PC-3 (cell line): ENCODE results near the gene PRPF39. TPM values are rescaled to one million over a fixed set of nuclear protein-coding genes. Genes with fewer than 3 reads are reported as not detected.
"Not testable (repeated sequence)": the region's sequence is repeated elsewhere in the genome, so short reads cannot be mapped to it uniquely, and the experiment has no call there.

Experiments used
- ATAC-seq: fragments of 200-7000 bp; cut with Tn5 transposase; 2 replicates; pipeline ENCODE4 v1.9.1; 2020; ENCODE audit warnings: mild to moderate bottlenecking, moderate library complexity
- BruUV-seq: library from RNA; stranded (reverse); fragments of 400-500 nt; replicated peaks from 2 replicates; lab custom pipeline; 2021; lab: Mats Ljungman, UMichigan
- CTCF ChIA-PET: fragments of 300-600 bp; sonication (Branson Sonifier 250); formaldehyde crosslinking; loops from one replicate; lab custom pipeline; 2022; ENCODE audit warnings: antibody characterized with exemption; lab: Charles Lee
- POLR2A ChIA-PET: fragments of 300-600 bp; sonication (Branson Sonifier 250); formaldehyde crosslinking; loops from one replicate; lab custom pipeline; 2022; ENCODE audit warnings: antibody characterized with exemption; ENCODE audit not compliant: unreplicated experiment; lab: Charles Lee
- DNase-seq: peaks from one replicate; pipeline ENCODE4 v3.0.0-alpha.2; 2015
- H2AFZ ChIP-seq: fragments of 300-600 bp; sonication (generic); 2 replicates; pipeline ENCODE4 v1.6.0; 2016; ENCODE audit warnings: antibody characterized with exemption, low read length
- H3F3A ChIP-seq: fragments of 300-600 bp; sonication (generic); one replicate; pipeline ENCODE4 v1.6.0; 2017; ENCODE audit warnings: antibody characterized with exemption, low read length, control low read depth, mild to moderate bottlenecking; ENCODE audit not compliant: unreplicated experiment
- H3K27ac ChIP-seq: fragments of 300-600 bp; sonication (generic); 2 replicates; pipeline ENCODE4 v1.5.1; 2016; ENCODE audit warnings: mild to moderate bottlenecking, low read length
- H3K27me3 ChIP-seq: fragments of 300-600 bp; sonication (generic); 2 replicates; pipeline ENCODE4 v1.6.1; 2016; ENCODE audit warnings: low read length, mixed read lengths
- H3K36me3 ChIP-seq: fragments of 300-600 bp; sonication (generic); 2 replicates; pipeline ENCODE4 v1.6.1; 2016; ENCODE audit warnings: low read depth, mixed run types, low read length, mixed read lengths
- H3K4me1 ChIP-seq: fragments of 300-600 bp; sonication (generic); 2 replicates; pipeline ENCODE4 v1.5.1; 2016; ENCODE audit warnings: low read length; ENCODE audit not compliant: insufficient read depth
- H3K4me2 ChIP-seq: fragments of 300-600 bp; sonication (generic); 2 replicates; pipeline ENCODE4 v1.6.0; 2016; ENCODE audit warnings: low read length
- H3K4me3 ChIP-seq: fragments of 300-600 bp; sonication (generic); 2 replicates; pipeline ENCODE4 v1.5.1; 2016; ENCODE audit warnings: mild to moderate bottlenecking, low read length, mixed read lengths
- H3K79me2 ChIP-seq: fragments of 300-600 bp; sonication (generic); 2 replicates; pipeline ENCODE4 v1.6.1; 2017; ENCODE audit warnings: low read length, mixed read lengths
- H3K9ac ChIP-seq: fragments of 300-600 bp; sonication (generic); 2 replicates; pipeline ENCODE4 v1.6.0; 2016; ENCODE audit warnings: mild to moderate bottlenecking, low read length
- H3K9me2 ChIP-seq: fragments of 300-600 bp; sonication (generic); replicated peaks from 2 replicates; pipeline ENCODE4 v1.6.1; 2016; ENCODE audit warnings: mixed run types, low read length, mixed read lengths
- H3K9me3 ChIP-seq: fragments of 300-600 bp; sonication (generic); 2 replicates; pipeline ENCODE4 v1.6.1; 2016; ENCODE audit warnings: low read length, mixed read lengths
- H4K20me1 ChIP-seq: fragments of 300-600 bp; sonication (generic); 2 replicates; pipeline ENCODE4 v1.6.1; 2016; ENCODE audit warnings: low read length, mixed read lengths
- CTCF ChIP-seq: fragments of 300-600 bp; sonication (generic); conservative IDR thresholded peaks from 2 replicates; pipeline ENCODE4 v1.5.1; 2017; ENCODE audit warnings: antibody characterized with exemption, low read depth, mild to moderate bottlenecking, low read length
- EZH2 ChIP-seq: fragments of 300-600 bp; sonication (generic); IDR thresholded peaks from one replicate; pipeline ENCODE4 v1.6.1; 2017; ENCODE audit warnings: antibody characterized with exemption, mild to moderate bottlenecking, low read length; ENCODE audit not compliant: unreplicated experiment
- EZH2phosphoT487 ChIP-seq: fragments of 300-600 bp; sonication (generic); IDR thresholded peaks from 2 replicates; pipeline ENCODE4 v1.6.1; 2018; ENCODE audit warnings: mild to moderate bottlenecking, antibody characterized with exemption, low read length, borderline replicate concordance
- intact Hi-C: fragments of 100-400 bp; cut with micrococcal nuclease; formaldehyde crosslinking; loops from 2 replicates; pipeline ENCODE4 v1.9.0; 2023
- total RNA-seq: library from RNA; depleted of rRNA; stranded (reverse); fragments of >200 nt; gene quantifications from 2 replicates; pipeline ENCODE4 v1.2.3, GENCODE V29; 2014

PRPF39 gene
- total RNA-seq, 1 experiment from 2014 or later = 19.2 TPM

- Histone ChIP-seq H3K4me1 (peaks cover 12% of the 10 kb centered on the region; the same call in 1 of the 2 replicates), H4K20me1 (peaks cover 19% of the 10 kb centered on the region), H3K79me2 (peaks cover 22% of the 10 kb centered on the region)
- H3K9me2 ChIP-seq, CTCF ChIA-PET, DNase-seq, H3F3A ChIP-seq, BruUV-seq, H2AFZ ChIP-seq, H3K27ac ChIP-seq, ATAC-seq, H3K9me3 ChIP-seq, H3K9ac ChIP-seq, H3K36me3 ChIP-seq, H3K4me3 ChIP-seq, intact Hi-C loops, H3K4me2 ChIP-seq, H3K27me3 ChIP-seq, POLR2A ChIA-PET: not testable (repeated sequence)
Measured at GRCh38 chr14:45081096-45081495, 2.8 kb upstream of the PRPF39 start.

GRCh38 chr14:45082420-45082819 is 1.5 kb upstream of the PRPF39 start:
- intact Hi-C loops = no loop called here
- ChIA-PET POLR2A (no interaction called here), CTCF (no interaction called here)
- Histone ChIP-seq H3F3A (no peaks in the 10 kb centered on the region), H3K4me1 (peaks cover 19% of the 10 kb centered on the region; the same call in 1 of the 2 replicates), H3K9me2 (no peaks in the 10 kb centered on the region), H3K27ac (no peak overlapping the region), H2AFZ (0 out of 2 replicates have a peak overlapping the region, but pooled peaks have one; percentile 96), H3K36me3 (no peaks in the 10 kb centered on the region), H3K9me3 (no peaks in the 10 kb centered on the region), H4K20me1 (peaks cover 31% of the 10 kb centered on the region), H3K4me3 (no peak overlapping the region), H3K79me2 (peaks cover 35% of the 10 kb centered on the region), H3K27me3 (no peaks in the 10 kb centered on the region), H3K4me2 (no peak overlapping the region), H3K9ac (no peak overlapping the region)
- DNase-seq (no peak), ATAC-seq (no peak)
- no peak for TF ChIP-seq EZH2
- TF ChIP-seq EZH2phosphoT487 = no peak
- no peak for TF ChIP-seq CTCF
- BruUV-seq = no TSS peak

- Histone ChIP-seq H4K20me1 (peaks cover 41% of the 10 kb centered on the region), H3K79me2 (peaks cover 47% of the 10 kb centered on the region), H3K9me2 (no peaks in the 10 kb centered on the region), H3K9me3 (no peaks in the 10 kb centered on the region), H3K27me3 (no peaks in the 10 kb centered on the region), H3K36me3 (no peaks in the 10 kb centered on the region), H3K4me2 (peak overlapping the region; percentile 88), H3K4me3 (peak overlapping the region; percentile 99), H3K27ac (no peak overlapping the region), H2AFZ (peak overlapping the region; percentile 96), H3K9ac (peak overlapping the region; percentile 97), H3F3A (no peaks in the 10 kb centered on the region), H3K4me1 (peaks cover 27% of the 10 kb centered on the region; the same call in 1 of the 2 replicates)
- DNase-seq (no peak), ATAC-seq (no peak)
- POLR2A ChIA-PET = interaction anchor here (0.6 kb wide), 1 partner anchor 998 kb away, joined by 8 read pairs; no protein-coding TSS in a partner anchor
- no TSS peak for BruUV-seq
- intact Hi-C loops = no loop called here
- TF ChIP-seq EZH2 = no peak
- TF ChIP-seq EZH2phosphoT487 = no peak
- no peak for TF ChIP-seq CTCF
- CTCF ChIA-PET = no interaction called here
Measured at GRCh38 chr14:45083617-45083975, 320 bp upstream of the PRPF39 start.
